GM23338 (cell line): ENCODE data around the gene THSD4.

Experiments used
- EZH2 ChIP-seq: fragments of 200-600 bp; sonication (generic); IDR thresholded peaks from one replicate; pipeline ENCODE4 v1.8.0; 2017; ENCODE audit warnings: antibody characterized with exemption, mild to moderate bottlenecking, low read depth; ENCODE audit not compliant: unreplicated experiment
- POLR2AphosphoS5 ChIP-seq: IDR thresholded peaks from 2 replicates; pipeline ENCODE4 v1.6.1; 2016; ENCODE audit warnings: antibody characterized with exemption, low read depth
- ZNF331 ChIP-seq: fragments of 250-450 bp; sonication (Bioruptor Pico); IDR thresholded peaks from 2 replicates; pipeline ENCODE4 v1.5.0; 2020; ENCODE audit warnings: low read depth, mild to moderate bottlenecking, moderate library complexity
- TF ChIP-seq, protein P1 (sequence below), 2 experiments: fragments of 200-600 bp in 1 of 2; sonication (generic) in 1 of 2; conservative IDR thresholded peaks; 2 replicates each; pipeline versions ENCODE4 v1.5.1 to v1.6.1; 2016 to 2017; ENCODE audit warnings: antibody characterized with exemption in 2 of 2, low read depth in 2 of 2, mild to moderate bottlenecking in 2 of 2, moderate library complexity in 1 of 2
- TF ChIP-seq, protein P2 (sequence below): IDR thresholded peaks from one replicate; pipeline ENCODE4 v1.6.1; 2018; ENCODE audit warnings: antibody characterized with exemption; ENCODE audit not compliant: unreplicated experiment

DNA sequence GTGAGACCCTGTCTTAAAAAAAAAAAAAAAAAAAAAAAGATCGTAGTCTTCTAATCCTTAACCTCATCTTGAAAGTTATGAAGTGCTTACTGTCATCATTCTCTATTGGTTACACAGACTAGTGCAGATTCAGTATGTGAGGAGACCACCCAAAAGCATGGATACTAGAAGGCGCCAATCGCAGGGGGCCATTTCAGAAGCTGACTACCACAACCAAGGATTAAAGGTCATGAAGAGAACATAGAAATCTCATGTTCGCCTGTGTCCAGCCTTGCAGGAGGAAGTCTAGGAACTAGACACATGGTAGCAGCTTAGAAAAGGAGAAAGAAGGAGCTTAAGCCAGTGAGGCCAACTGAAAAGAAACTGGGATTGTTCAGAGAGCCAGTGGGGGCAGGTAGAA, 207.8 kb downstream of the THSD4 start:
- TF ChIP-seq, protein P1, sequence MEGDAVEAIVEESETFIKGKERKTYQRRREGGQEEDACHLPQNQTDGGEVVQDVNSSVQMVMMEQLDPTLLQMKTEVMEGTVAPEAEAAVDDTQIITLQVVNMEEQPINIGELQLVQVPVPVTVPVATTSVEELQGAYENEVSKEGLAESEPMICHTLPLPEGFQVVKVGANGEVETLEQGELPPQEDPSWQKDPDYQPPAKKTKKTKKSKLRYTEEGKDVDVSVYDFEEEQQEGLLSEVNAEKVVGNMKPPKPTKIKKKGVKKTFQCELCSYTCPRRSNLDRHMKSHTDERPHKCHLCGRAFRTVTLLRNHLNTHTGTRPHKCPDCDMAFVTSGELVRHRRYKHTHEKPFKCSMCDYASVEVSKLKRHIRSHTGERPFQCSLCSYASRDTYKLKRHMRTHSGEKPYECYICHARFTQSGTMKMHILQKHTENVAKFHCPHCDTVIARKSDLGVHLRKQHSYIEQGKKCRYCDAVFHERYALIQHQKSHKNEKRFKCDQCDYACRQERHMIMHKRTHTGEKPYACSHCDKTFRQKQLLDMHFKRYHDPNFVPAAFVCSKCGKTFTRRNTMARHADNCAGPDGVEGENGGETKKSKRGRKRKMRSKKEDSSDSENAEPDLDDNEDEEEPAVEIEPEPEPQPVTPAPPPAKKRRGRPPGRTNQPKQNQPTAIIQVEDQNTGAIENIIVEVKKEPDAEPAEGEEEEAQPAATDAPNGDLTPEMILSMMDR (conservative IDR thresholded peaks at IDR 0.05; ENCODE audit: low read depth in 2 of 2): no peak
- TF ChIP-seq POLR2AphosphoS5 (no peak), EZH2 (no peak), ZNF331 (CRISPR knock-in tag) (no peak)
- TF ChIP-seq, protein P2, sequence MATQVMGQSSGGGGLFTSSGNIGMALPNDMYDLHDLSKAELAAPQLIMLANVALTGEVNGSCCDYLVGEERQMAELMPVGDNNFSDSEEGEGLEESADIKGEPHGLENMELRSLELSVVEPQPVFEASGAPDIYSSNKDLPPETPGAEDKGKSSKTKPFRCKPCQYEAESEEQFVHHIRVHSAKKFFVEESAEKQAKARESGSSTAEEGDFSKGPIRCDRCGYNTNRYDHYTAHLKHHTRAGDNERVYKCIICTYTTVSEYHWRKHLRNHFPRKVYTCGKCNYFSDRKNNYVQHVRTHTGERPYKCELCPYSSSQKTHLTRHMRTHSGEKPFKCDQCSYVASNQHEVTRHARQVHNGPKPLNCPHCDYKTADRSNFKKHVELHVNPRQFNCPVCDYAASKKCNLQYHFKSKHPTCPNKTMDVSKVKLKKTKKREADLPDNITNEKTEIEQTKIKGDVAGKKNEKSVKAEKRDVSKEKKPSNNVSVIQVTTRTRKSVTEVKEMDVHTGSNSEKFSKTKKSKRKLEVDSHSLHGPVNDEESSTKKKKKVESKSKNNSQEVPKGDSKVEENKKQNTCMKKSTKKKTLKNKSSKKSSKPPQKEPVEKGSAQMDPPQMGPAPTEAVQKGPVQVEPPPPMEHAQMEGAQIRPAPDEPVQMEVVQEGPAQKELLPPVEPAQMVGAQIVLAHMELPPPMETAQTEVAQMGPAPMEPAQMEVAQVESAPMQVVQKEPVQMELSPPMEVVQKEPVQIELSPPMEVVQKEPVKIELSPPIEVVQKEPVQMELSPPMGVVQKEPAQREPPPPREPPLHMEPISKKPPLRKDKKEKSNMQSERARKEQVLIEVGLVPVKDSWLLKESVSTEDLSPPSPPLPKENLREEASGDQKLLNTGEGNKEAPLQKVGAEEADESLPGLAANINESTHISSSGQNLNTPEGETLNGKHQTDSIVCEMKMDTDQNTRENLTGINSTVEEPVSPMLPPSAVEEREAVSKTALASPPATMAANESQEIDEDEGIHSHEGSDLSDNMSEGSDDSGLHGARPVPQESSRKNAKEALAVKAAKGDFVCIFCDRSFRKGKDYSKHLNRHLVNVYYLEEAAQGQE: no peak
